Measurements from ENCODE around the gene FBXW11. TPM values are rescaled to one million over a fixed set of nuclear protein-coding genes. Genes with fewer than 3 reads are reported as not detected.

Gene FBXW11
- total and polyA plus RNA-seq, 10 of the 15 experiments (the other 5 are each of a cell fraction or from before 2014, with no cell fraction given) = 4.3 to 61.5 (median 40.0) TPM

DNA sequence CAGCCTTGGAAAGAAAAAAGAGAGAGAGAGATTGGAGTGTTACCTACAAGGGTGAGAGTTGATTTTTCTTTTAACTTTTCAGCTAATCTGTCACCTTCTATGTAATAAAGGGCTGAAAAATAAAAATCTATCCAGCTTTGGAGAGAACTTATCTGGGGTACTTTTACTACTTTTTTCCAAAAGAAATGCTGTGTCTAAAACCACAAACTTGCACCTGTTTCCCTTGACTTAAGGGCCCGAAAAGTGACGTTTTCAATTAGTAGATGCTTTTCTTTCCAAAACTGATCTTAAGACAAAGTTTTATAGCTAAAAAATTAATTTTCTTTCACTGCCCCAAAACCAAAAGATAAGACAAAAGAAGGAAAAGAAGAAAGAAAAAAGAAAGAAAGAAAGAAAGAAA lies 172.0 kb downstream of the FBXW11 start (continued):
- TF ChIP-seq SMAD5 (IDR thresholded peaks at IDR 0.05; ENCODE audit: low read depth) = no peak
- no peak for TF ChIP-seq KLF5 (IDR thresholded peaks at IDR 0.05; ENCODE audit: partially characterized antibody)
- TF ChIP-seq EGR1 (IDR thresholded peaks at IDR 0.05; ENCODE audit: borderline replicate concordance in 1 of 2, low read depth in 2 of 2, low read length in 2 of 2) = no peak
- no peak for TF ChIP-seq IKZF2 (IDR thresholded peaks at IDR 0.05)
- no peak for TF ChIP-seq NR2C1 (IDR thresholded peaks at IDR 0.05)

DNA sequence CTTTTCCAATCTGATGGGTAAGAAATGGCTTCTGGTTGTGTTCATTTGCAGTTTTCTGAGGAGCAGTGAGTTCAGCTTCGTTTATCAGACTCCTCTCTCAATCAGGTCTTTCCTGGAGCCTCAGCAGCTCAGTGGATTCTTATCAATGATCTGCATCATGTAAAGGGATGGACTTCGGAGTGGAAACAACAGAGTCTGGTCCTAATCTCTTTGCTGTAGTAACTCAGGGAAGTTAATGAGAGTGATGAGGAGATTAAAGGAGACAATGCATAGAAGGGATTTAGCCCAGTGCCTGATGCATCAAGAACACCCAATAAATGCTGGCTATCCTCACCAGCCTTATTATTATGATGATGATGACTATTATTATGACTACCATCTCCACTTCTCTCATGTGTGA lies 173.7 kb downstream of the FBXW11 start:
- no peaks in the 10 kb centered on the region for H3K27me3 ChIP-seq (replicated peaks in 1 of 2; ENCODE audit: control insufficient read depth in 2 of 2, insufficient read depth in 2 of 2, low read length in 1 of 2)
- no peak overlapping the region for H3K4me2 ChIP-seq (ENCODE audit: control insufficient read depth, insufficient read depth)
- no TSS peak for BruUV-seq (replicated peaks)
- ChIA-PET RAD21 (ENCODE audit: unreplicated experiment) (no interaction called here), POLR2A (no interaction called here), CTCF (no interaction called here), SMC1A (ENCODE audit: uncharacterized antibody, unreplicated experiment) (no interaction called here)
- H3K9ac ChIP-seq (ENCODE audit: control insufficient read depth, insufficient read depth, low read length) = no peak overlapping the region
- H2AFZ ChIP-seq (ENCODE audit: control insufficient read depth, low read depth, low read length) = no peak overlapping the region
- no peak overlapping the region for H3K4me3 ChIP-seq
- DNase-seq (ENCODE audit: low read depth, low spot score) (no peak), FAIRE-seq (no peak), ATAC-seq (no peak)
- 17% methylated on average over 2 of the region's 2 CpGs for WGBS (ENCODE audit: insufficient coverage, insufficient replicate concordance, low lambda C conversion rate, missing lambda C conversion rate)
- H4K20me1 ChIP-seq (ENCODE audit: control insufficient read depth, insufficient read depth) = no peaks in the 10 kb centered on the region
- H3K9me3 ChIP-seq (replicated peaks; ENCODE audit: control insufficient read depth, insufficient read depth, low read length) = no peaks in the 10 kb centered on the region
- intact Hi-C loops (cut with micrococcal nuclease; ENCODE audit: unreplicated experiment) (no loop called here), in situ Hi-C loops (cut with MboI) (no loop called here)
- no peaks in the 10 kb centered on the region for H3K79me2 ChIP-seq (ENCODE audit: control insufficient read depth, insufficient read depth, low read length)
- no peaks in the 10 kb centered on the region for H3K36me3 ChIP-seq (ENCODE audit: control insufficient read depth in 2 of 2, insufficient read depth in 2 of 2, low read length in 1 of 2)
- no peaks in the 10 kb centered on the region for H3K4me1 ChIP-seq (ENCODE audit: control insufficient read depth, insufficient read depth, low read length)
- H3K27ac ChIP-seq (ENCODE audit: control insufficient read depth, insufficient read depth) = no peak overlapping the region
- TF ChIP-seq, protein P1, sequence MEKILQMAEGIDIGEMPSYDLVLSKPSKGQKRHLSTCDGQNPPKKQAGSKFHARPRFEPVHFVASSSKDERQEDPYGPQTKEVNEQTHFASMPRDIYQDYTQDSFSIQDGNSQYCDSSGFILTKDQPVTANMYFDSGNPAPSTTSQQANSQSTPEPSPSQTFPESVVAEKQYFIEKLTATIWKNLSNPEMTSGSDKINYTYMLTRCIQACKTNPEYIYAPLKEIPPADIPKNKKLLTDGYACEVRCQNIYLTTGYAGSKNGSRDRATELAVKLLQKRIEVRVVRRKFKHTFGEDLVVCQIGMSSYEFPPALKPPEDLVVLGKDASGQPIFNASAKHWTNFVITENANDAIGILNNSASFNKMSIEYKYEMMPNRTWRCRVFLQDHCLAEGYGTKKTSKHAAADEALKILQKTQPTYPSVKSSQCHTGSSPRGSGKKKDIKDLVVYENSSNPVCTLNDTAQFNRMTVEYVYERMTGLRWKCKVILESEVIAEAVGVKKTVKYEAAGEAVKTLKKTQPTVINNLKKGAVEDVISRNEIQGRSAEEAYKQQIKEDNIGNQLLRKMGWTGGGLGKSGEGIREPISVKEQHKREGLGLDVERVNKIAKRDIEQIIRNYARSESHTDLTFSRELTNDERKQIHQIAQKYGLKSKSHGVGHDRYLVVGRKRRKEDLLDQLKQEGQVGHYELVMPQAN (conservative IDR thresholded peaks at IDR 0.05) = no peak
- TF ChIP-seq GATAD2B (conservative IDR thresholded peaks at IDR 0.05; ENCODE audit: low read depth) (no peak), ZNF24 (IDR thresholded peaks at IDR 0.05) (no peak), JUND (IDR thresholded peaks at IDR 0.05; ENCODE audit: low read depth, low read length) (no peak), PKNOX1 (IDR thresholded peaks at IDR 0.05) (no peak), HDGF (IDR thresholded peaks at IDR 0.05) (no peak), ASH2L (IDR thresholded peaks at IDR 0.05; ENCODE audit: borderline replicate concordance, low read depth) (no peak), FOXM1 (IDR thresholded peaks at IDR 0.05; ENCODE audit: low read depth, low read length) (no peak), JUNB (IDR thresholded peaks at IDR 0.05) (no peak), RFX5 (IDR thresholded peaks at IDR 0.05; ENCODE audit: low read depth, low read length) (no peak), SREBF1 (IDR thresholded peaks at IDR 0.05; ENCODE audit: low read length) (no peak), ATF3 (IDR thresholded peaks at IDR 0.05; ENCODE audit: borderline replicate concordance, extremely low read depth, low read depth, low read length) (no peak), NFXL1 (IDR thresholded peaks at IDR 0.05; ENCODE audit: borderline replicate concordance) (no peak), BCL11A (IDR thresholded peaks at IDR 0.05; ENCODE audit: low read depth, low read length) (no peak)
- TF ChIP-seq, protein P2, sequence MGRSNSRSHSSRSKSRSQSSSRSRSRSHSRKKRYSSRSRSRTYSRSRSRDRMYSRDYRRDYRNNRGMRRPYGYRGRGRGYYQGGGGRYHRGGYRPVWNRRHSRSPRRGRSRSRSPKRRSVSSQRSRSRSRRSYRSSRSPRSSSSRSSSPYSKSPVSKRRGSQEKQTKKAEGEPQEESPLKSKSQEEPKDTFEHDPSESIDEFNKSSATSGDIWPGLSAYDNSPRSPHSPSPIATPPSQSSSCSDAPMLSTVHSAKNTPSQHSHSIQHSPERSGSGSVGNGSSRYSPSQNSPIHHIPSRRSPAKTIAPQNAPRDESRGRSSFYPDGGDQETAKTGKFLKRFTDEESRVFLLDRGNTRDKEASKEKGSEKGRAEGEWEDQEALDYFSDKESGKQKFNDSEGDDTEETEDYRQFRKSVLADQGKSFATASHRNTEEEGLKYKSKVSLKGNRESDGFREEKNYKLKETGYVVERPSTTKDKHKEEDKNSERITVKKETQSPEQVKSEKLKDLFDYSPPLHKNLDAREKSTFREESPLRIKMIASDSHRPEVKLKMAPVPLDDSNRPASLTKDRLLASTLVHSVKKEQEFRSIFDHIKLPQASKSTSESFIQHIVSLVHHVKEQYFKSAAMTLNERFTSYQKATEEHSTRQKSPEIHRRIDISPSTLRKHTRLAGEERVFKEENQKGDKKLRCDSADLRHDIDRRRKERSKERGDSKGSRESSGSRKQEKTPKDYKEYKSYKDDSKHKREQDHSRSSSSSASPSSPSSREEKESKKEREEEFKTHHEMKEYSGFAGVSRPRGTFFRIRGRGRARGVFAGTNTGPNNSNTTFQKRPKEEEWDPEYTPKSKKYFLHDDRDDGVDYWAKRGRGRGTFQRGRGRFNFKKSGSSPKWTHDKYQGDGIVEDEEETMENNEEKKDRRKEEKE (IDR thresholded peaks at IDR 0.05) = no peak
